Upper lobe of left lung (tissue), 4 donors: ENCODE results near the gene ALKBH5.

Experiments used
- EP300 ChIP-seq, 4 donors: sonication (generic); formaldehyde crosslinking; IDR thresholded peaks; one replicate each; pipeline ENCODE4 v1.5.1; 2017; ENCODE audit warnings: antibody characterized with exemption in 4 of 4, control low read depth in 2 of 4
- POLR2AphosphoS5 ChIP-seq, 2 donors: sonication (generic); formaldehyde crosslinking; IDR thresholded peaks; one replicate each; pipeline ENCODE4 v1.5.1; 2017; ENCODE audit warnings: antibody characterized with exemption in 2 of 2
- TF ChIP-seq, protein P1 (sequence below), 6 experiments: fragments of 450-650 bp in 4 of 6; fragments of 200-600 bp in 2 of 6; sonication (generic) in 2 of 6; IDR thresholded peaks; one replicate each; pipeline ENCODE4 v1.5.1; 2016 to 2019; ENCODE audit warnings: antibody characterized with exemption in 6 of 6

DNA sequence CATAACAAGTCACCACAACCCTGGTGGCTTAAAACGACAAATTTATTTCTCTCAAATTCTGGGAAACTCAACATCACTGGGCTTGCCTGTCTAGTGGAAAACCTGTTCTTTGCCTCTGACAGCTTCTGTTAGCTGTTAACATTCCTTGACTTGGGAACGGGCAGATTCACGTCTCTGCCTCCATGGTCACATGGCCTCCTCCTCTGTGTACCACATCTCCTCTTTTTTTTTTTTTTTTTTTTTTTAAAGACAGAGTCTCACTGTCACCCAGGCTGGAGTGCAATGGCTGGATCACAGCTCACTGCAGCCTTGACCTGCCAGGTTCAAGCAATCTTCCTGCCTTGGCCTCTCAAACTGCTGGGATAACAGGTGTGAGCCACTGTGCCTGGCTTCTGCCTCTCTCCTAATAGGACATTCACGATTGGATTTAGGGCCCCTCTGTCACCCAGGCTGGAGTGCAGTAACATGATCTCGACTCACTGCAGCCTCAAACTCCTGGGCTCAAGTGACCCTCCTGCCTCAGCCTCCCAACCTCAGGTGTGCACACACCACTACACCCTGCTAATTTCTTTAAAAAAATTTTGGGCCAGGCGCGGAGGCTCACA is 30.1 kb downstream of the ALKBH5 start:
- TF ChIP-seq, protein P1, sequence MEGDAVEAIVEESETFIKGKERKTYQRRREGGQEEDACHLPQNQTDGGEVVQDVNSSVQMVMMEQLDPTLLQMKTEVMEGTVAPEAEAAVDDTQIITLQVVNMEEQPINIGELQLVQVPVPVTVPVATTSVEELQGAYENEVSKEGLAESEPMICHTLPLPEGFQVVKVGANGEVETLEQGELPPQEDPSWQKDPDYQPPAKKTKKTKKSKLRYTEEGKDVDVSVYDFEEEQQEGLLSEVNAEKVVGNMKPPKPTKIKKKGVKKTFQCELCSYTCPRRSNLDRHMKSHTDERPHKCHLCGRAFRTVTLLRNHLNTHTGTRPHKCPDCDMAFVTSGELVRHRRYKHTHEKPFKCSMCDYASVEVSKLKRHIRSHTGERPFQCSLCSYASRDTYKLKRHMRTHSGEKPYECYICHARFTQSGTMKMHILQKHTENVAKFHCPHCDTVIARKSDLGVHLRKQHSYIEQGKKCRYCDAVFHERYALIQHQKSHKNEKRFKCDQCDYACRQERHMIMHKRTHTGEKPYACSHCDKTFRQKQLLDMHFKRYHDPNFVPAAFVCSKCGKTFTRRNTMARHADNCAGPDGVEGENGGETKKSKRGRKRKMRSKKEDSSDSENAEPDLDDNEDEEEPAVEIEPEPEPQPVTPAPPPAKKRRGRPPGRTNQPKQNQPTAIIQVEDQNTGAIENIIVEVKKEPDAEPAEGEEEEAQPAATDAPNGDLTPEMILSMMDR (IDR thresholded peaks at IDR 0.05) = no peak
- no peak for TF ChIP-seq EP300 (IDR thresholded peaks at IDR 0.05)
- no peak for TF ChIP-seq POLR2AphosphoS5 (IDR thresholded peaks at IDR 0.05)
